GM19238 (cell line): Measurements from ENCODE around the gene FAM89B.

Source experiments
- DNase-seq: peaks from one replicate; pipeline ENCODE4 v3.0.0; 2011; ENCODE audit warnings: low spot score; ENCODE audit not compliant: insufficient read length

Gene FAM89B

GRCh38 chr11:65610404-65610803 is 38.1 kb downstream of the FAM89B start:
- DNase-seq, result no peak

DNA sequence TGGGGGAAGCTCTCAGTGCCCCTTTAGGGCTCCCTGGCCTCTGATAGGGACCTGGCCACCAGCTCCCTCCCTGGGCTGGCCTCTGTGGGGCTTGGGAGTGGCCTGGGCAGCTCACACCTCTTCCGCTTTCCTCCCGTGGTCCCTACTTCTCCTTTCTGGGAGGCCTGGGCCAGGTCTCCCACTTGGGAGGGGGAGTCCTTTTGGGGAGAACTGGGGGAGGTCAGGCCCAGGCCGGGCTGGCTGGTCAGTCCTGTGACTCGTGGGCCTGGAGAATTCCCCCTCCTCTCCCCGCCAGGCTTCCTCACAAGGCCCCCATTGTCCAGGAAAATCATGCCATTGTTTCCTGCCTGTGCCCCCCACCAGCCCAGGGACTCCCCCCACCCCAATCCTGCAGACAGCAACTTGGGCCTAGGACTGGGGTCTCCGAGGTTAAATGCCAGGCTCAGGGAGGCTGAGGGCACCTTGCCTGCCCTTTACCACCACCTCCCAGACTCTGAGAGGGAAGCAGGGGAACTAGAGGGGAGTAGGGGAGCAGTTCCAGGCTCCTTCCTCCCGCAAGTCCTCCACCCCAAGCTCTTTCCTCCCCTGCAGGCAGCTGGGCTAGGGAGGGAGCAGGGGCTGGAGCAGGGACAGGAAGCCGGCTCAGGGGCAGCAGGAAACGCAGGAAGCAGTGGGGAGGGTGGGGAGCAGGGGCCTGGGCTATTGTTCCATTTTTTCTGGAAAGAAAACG is 38.9 kb downstream of the FAM89B start:
- no peak for DNase-seq

DNA sequence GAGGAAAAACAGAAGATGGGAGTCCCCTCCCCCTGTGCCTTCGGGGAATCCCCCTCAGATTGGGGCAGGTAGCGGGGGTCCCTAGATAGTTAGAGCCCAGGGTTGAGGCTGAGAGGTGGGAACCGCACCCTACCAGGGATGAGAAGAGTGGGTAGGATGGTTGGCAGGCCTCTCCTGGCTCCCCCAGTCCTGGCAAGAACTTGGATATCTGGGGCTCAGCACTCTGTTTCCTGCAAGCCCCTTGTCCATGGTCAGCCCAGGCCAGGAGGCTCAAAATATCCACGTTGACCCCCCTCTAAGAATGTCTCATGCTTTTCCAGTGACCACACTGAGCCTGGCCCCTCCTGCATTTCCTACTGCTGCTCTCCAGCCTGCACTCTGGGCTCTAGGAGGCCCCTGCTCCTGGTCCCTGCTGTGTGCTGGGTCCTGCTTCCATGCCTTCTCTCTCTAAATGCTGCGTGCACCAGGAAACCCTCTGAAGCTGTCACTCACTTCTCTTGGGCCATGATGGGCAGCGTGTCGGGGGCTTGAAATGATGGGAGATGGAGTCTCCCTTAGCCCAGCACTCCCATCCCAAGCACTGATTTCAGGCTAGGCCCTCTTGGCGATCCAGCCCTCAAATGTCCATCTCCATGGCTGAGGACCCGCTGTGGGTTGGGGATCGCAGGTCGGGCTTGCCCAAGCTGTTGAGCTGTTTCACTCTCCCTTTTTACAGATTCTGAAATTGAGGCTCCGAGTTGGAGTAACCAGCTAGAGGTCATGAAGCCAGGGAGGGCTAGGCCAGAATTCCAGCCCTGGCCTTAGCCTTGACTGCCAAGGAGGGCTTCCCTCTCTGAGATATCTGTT is 39.6 kb downstream of the FAM89B start:
- no peak for DNase-seq

- no peak for DNase-seq
Observed at GRCh38 chr11:65612691-65613090, 40.4 kb downstream of the FAM89B start.

DNA sequence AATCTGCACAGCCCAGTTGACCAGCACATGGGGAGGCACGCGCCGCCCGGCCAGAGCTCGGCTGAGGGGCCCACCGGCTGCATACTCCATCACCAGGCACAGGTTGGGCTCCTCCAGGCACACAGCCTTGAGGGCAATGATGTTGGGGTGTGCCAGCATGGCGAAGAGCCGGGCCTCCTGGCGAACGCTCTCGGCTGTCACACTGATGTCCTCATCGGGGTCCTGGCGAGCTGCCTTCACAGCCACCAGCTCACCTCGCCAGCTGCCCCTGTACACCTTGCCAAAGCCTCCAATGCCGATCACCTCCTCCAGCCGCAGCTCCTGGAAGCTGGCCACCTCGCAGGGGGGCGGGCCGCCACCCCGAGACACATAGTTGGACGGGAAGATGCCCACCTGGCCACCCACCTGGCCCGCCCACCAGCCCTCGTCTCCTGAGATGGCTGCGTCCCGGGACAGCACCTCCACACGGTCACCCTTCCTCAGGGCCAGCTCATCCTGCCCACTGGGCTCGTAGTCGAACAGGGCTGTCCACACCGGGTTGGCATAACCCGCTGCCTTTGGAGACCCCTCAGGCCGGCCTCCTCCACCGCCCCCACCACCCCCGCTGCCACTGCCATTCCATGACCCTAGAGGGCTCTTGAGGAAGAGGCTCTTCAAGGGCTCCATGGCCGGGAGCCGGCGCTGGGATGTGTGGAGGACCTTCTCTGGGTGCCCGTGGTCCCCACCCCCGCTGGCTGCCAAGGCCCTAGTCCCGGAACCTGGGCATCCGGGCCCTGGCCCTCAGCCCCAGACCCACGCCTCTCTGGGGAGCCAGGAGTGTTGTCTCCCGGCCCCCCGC is 41.0 kb downstream of the FAM89B start:
- peak; percentile 53 for DNase-seq

- peak; percentile 100 for DNase-seq
Observed at GRCh38 chr11:65615229-65615949, 43.1 kb downstream of the FAM89B start, which contains the start of gene PCNX3. Gene PCNX3, plus strand, starts transcription at chr11:65615776. Its CDS starts 536 bp downstream, at chr11:65616312.

DNA sequence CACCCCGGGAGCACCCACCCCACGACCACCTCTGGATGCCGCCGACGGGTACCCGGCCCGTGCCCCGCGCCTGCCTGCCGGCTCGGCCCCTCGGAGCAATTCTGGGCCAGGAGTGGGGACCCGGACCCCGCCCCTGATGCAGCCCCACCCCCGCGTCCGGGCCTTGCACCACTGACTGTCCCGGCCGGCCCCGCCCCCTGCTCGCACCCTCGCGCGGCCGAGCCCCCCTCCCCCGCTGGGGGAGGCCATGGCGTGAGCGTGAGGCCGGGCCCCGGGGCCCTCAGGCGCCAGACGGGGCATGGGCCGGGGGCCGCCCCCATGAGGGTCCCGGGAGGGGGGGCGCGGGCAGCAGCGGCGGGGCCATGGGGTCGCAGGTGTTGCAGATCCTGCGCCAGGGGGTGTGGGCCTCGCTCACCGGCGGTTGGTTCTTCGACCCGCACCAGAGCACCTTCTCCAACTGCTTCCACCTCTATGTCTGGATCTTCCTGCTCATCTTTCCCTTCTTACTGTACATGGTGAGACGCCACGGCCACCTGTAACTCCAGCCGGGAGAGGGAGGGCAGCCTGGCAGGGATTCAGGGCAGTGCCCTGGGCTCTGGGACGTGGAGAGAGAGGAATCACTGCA is 43.7 kb downstream of the FAM89B start:
- peak; percentile 70 for DNase-seq

- no peak for DNase-seq
Observed at GRCh38 chr11:65616575-65617001, 44.2 kb downstream of the FAM89B start.

DNA sequence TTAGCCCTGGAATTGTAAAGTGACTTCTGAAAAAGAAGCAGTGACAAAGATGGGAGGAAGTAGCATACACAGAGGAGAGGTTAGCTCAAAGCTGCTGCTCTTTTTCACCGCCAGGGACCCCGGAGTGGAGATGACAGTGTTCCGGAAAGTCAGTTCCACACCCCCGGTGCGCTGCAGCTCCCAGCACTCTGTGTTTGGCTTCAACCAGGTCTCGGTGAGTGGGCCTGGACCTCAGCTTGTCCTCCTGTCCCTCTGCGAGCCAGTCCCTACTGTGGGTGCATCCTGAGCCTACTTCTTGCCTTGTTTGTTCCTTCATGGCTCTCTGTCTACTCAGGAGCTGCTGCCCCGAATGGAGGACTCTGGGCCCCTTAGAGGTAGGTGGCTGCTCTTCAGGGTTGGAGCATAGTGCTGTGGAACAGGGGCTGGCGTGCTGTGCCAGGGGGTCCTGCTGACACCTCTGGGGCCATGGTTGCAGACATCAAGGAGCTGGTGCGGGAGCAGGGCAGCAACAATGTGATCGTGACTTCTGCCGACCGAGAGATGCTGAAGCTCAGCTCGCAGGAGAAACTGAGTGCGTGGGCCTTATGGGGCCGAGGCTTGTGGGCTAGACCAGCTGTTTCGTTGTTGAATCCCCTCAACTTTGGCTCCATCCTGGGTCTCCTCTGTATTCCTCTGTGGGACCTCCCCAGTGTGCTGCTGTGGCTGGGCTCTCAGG is 45.0 kb downstream of the FAM89B start:
- DNase-seq, result no peak

DNA sequence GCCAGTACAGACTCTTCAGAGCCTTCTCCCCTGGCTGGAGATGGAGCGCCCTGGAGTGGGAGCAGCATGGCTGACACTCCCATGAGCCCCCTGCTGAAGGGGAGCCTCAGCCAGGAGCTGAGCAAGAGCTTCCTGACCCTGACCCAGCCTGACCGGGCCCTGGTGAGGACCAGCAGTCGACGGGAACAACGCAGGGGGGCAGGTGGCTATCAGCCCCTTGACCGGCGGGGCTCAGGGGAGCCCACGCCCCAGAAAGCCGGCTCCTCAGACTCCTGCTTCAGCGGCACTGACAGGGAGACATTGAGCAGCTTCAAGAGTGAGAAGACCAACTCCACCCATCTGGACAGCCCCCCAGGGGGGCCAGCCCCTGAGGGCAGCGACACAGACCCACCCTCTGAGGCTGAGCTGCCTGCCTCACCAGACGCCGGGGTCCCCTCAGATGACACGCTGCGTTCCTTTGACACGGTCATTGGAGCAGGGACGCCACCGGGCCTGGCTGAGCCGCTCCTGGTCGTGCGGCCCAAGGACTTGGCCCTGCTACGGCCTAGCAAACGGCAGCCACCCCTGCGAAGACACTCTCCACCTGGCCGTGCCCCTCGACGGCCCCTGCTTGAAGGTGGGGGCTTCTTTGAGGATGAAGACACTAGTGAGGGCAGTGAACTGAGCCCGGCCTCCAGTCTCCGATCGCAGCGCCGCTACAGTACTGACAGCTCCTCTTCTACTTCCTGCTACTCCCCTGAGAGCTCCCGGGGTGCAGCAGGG is 45.8 kb downstream of the FAM89B start:
- DNase-seq, result no peak

- DNase-seq, result no peak
Observed at GRCh38 chr11:65618763-65619162, 46.4 kb downstream of the FAM89B start.

DNA sequence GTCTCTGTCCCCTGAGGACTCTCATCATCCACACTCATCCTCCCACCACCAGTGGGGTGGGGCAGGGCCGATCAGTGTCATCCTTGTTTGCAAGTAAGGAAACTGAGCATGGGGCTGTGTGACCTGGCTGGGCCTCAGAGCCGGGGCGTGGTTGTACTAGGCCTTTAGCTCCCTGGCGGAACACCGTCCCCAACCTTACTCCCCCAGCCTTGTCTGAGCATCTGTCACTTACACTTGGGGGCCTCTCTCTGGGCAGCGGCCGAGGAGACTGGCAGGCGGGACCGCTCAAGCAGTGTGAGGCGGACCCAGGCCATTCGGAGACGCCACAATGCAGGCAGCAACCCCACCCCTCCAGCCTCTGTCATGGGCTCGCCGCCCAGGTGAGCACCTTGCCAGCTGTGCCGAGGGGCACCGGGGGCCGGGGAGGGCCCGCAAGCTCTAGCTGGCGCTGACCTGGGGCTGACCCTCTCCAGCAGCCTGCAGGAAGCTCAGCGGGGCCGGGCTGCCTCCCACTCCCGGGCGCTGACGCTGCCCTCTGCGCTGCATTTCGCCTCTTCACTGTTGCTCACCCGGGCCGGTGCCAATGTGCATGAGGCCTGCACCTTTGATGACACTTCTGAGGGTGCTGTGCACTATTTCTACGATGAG is 47.1 kb downstream of the FAM89B start:
- DNase-seq, result no peak

DNA sequence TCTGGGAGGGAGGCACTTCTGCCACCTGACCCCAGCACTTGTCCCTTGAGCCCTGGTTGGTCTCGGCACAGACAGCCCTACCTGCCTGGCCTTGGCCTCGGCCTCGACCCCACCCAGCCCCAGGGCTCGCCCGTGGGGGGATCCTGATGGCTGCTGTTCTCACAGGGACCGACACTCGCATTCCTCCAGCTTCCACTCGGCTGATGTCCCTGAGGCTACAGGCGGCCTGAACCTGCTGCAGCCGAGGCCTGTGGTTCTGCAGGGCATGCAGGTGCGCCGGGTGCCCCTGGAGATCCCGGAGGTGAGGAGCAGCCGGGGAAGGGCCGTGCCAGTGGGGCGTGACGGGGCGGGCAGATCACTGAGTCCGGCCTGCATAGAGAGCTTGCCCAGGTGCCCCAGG is 48.3 kb downstream of the FAM89B start:
- no peak for DNase-seq

- DNase-seq, result no peak
Observed at GRCh38 chr11:65621460-65621859, 49.1 kb downstream of the FAM89B start.

DNA sequence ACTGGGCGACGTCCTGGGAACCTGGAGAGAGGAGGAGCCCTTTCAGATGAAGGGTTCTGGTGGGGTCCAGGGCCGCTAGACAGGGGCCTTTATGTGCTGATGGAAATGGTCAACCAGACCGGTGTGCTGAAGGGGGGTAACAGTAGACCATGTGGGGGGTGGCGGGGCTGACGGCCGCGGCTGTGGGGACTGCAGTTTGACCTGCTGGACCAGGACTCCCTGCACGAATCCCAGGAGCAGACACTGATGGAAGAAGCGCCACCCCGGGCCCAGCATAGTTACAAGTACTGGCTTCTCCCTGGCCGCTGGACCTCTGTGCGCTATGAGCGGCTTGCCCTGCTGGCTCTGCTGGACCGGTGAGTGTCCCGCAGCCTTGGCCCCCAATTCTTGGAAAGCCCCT is 49.7 kb downstream of the FAM89B start:
- DNase-seq, result no peak

GRCh38 chr11:65623177-65623576 is 50.8 kb downstream of the FAM89B start:
- DNase-seq, result no peak
